Right lobe of liver (tissue), 6 donors: ENCODE measurements around the gene BYSL. TPM values are rescaled to one million over a fixed set of nuclear protein-coding genes. Genes with fewer than 3 reads are reported as not detected.

Experiments
- ATAC-seq, 4 donors: fragments of 200-7000 bp; cut with Tn5 transposase; one replicate each; pipeline ENCODE4 v1.9.1; 2020; ENCODE audit warnings: mild to moderate bottlenecking in 4 of 4, moderate library complexity in 4 of 4
- DNase-seq, 3 donors: peaks; one replicate each; pipeline ENCODE4 v3.0.0-alpha.2; 2020
- H3K27ac ChIP-seq, 3 donors: fragments of 200-600 bp; one replicate each; pipeline ENCODE4 v1.8.0; 2022
- H3K27me3 ChIP-seq, 2 donors: fragments of 200-600 bp; one replicate each; pipeline ENCODE4 v1.8.0; 2022
- H3K36me3 ChIP-seq, 4 donors: fragments of 200-600 bp; sonication (generic) in 1 of 4; one replicate each; pipeline versions ENCODE4 v1.5.1 to v1.8.0; 2017 to 2022; ENCODE audit warnings: control low read depth in 1 of 4
- H3K4me1 ChIP-seq, 4 donors: fragments of 200-600 bp; sonication (generic) in 1 of 4; one replicate each; pipeline versions ENCODE4 v1.5.1 to v1.8.0; 2017 to 2022; ENCODE audit warnings: control low read depth in 1 of 4
- H3K4me3 ChIP-seq, 3 donors: fragments of 200-600 bp; one replicate each; pipeline ENCODE4 v1.8.0; 2022
- H3K9me3 ChIP-seq, 4 donors: fragments of 200-600 bp; sonication (generic) in 1 of 4; one replicate each; pipeline versions ENCODE4 v1.5.1 to v1.8.0; 2017 to 2022; ENCODE audit warnings: control low read depth in 1 of 4
- POLR2A ChIP-seq: fragments of 450-650 bp; IDR thresholded peaks from one replicate; pipeline ENCODE4 v1.6.1; 2017; ENCODE audit warnings: antibody characterized with exemption, mild to moderate bottlenecking
- WGBS: methylation state at CpG from one replicate; pipeline ENCODE4 v1.1.6; 2018; ENCODE audit warnings: low coverage, low lambda C conversion rate; ENCODE audit not compliant: insufficient coverage; ENCODE audit errors: missing lambda C conversion rate; 5-methylcytosine and 5-hydroxymethylcytosine counted together
- intact Hi-C, 2 donors: fragments of 100-400 bp; cut with DNase I; formaldehyde crosslinking; loops; one replicate each; pipeline versions ENCODE4 v1.11.2 to v1.14.1; 2022
- total RNA-seq, 6 experiments: library from RNA; depleted of rRNA in 2 of 6; stranded (reverse); fragments of >200 nt in 2 of 6; fragmentation: NEBNext Ultra II Directional in 3 of 6; extraction: Animal tissue kit (Norgen Biotek cat#: 25700) in 3 of 6; gene quantifications; one replicate each; pipeline versions ENCODE4 v1.1.0 to v1.2.4, GENCODE V29; 2016 to 2023
- TF ChIP-seq, protein P1 (sequence below), 4 donors: fragments of 200-600 bp in 3 of 4; fragments of 450-650 bp in 1 of 4; IDR thresholded peaks; one replicate each; pipeline versions ENCODE4 v1.5.1 to v1.8.0; 2016 to 2022; ENCODE audit warnings: antibody characterized with exemption in 4 of 4, mild to moderate bottlenecking in 2 of 4
- donor health status: DM: no; HTN: yes; CAD: no.
- donor health status: DM: no; HTN: no; CAD: no.
- donor health status: DM: no; HTN: no; CAD: no.
- donor health status: DM: no; HTN: yes; CAD: no.
- donor health status: DM: no; HTN: yes; CAD: no.

The BYSL gene
- total RNA-seq, 6 experiments from 2014 or later = 3.7 to 10.8 (median 8.4) TPM

- no peaks in the 10 kb centered on the region for H3K36me3 ChIP-seq
- peak within 1 kb of the TSS in 2 of 3 donors; percentile 58 to 76 for H3K27ac ChIP-seq
- TF ChIP-seq, protein P1, sequence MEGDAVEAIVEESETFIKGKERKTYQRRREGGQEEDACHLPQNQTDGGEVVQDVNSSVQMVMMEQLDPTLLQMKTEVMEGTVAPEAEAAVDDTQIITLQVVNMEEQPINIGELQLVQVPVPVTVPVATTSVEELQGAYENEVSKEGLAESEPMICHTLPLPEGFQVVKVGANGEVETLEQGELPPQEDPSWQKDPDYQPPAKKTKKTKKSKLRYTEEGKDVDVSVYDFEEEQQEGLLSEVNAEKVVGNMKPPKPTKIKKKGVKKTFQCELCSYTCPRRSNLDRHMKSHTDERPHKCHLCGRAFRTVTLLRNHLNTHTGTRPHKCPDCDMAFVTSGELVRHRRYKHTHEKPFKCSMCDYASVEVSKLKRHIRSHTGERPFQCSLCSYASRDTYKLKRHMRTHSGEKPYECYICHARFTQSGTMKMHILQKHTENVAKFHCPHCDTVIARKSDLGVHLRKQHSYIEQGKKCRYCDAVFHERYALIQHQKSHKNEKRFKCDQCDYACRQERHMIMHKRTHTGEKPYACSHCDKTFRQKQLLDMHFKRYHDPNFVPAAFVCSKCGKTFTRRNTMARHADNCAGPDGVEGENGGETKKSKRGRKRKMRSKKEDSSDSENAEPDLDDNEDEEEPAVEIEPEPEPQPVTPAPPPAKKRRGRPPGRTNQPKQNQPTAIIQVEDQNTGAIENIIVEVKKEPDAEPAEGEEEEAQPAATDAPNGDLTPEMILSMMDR (IDR thresholded peaks at IDR 0.05) = no peak
- no peak for TF ChIP-seq POLR2A
- peak within 1 kb of the TSS; percentile 65 to 81 (median 66) for H3K4me3 ChIP-seq
- no peaks in the 10 kb centered on the region for H3K27me3 ChIP-seq
- intact Hi-C loops = no loop called here
- DNase-seq (peak; percentile 91 to 92 (median 91)), ATAC-seq (peak; percentile 98 to 99 (median 99))
- peaks cover 0 to 7% (median 2%) of the 10 kb centered on the region in 4 donors for H3K4me1 ChIP-seq
- no peaks in the 10 kb centered on the region for H3K9me3 ChIP-seq
- WGBS = 0% methylated on average over 29 of the region's 55 CpGs
Observed at GRCh38 chr6:41895300-41896233, 25.7 kb upstream of the BYSL start, which contains the start of gene USP49. Gene USP49, minus strand, starts transcription at chr6:41895375. Its CDS starts 88,392 bp downstream, at chr6:41806983.

DNA sequence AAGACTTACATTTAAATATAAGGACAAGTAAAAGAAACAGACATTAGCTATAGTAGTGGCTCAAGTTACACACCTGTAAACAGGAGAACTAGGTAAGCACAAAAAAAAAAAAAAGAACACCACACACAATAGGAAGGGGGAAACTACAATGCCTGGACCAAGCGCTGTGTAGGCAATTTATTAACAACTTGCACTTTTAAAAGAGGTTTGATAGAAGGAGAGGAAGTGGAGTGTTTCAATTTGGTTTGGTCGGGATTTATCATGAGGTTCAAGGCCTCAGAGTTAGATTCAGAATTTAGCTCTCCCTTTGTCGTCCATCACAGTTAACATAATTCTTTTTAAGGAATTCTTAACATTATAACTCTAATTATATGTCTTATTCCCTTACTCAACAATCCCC lies 25.0 kb upstream of the BYSL start:
- Histone ChIP-seq H3K9me3 (no peaks in the 10 kb centered on the region), H3K27me3 (no peaks in the 10 kb centered on the region), H3K4me3 (peak overlapping the region in 1 of 3 donors; percentile 81), H3K36me3 (no peaks in the 10 kb centered on the region), H3K27ac (peak overlapping the region in 2 of 3 donors; percentile 58 to 76), H3K4me1 (peaks cover 0 to 7% (median 2%) of the 10 kb centered on the region in 4 donors)
- no peak for ATAC-seq
- DNase-seq = no peak
- 50% methylated on average over 3 of the region's 3 CpGs for WGBS
- intact Hi-C loops = no loop called here
- TF ChIP-seq, protein P1 (IDR thresholded peaks at IDR 0.05) = no peak
- no peak for TF ChIP-seq POLR2A

DNA sequence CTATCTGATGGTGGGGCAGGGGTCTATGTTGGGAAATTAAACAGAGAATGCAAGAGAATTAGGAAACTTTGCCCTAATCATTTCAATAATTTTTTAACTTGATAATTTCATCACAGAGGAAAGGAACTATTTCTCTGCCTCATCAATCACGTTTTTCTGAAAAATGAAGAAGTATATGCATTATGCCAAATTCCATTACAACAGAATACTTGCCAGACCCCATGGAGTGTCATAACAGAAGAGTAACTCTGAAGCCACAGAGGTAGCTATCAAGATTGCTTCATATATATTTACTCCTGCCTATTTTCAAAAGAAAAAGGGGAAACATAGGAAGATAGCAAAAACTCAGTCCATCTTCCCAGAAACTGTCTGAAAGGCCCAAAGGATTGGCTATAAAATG lies 20.4 kb upstream of the BYSL start:
- 68% methylated on average over 1 of the region's 1 CpG for WGBS
- no peaks in the 10 kb centered on the region for H3K9me3 ChIP-seq
- no peaks in the 10 kb centered on the region for H3K27me3 ChIP-seq
- ATAC-seq (no peak), DNase-seq (no peak)
- no peak overlapping the region for H3K27ac ChIP-seq
- peaks cover 0 to 5% (median 0%) of the 10 kb centered on the region in 4 donors for H3K4me1 ChIP-seq
- peaks cover 0 to 4% (median 2%) of the 10 kb centered on the region in 4 donors for H3K36me3 ChIP-seq
- TF ChIP-seq, protein P1 (IDR thresholded peaks at IDR 0.05) = no peak
- TF ChIP-seq POLR2A = no peak
- H3K4me3 ChIP-seq = no peak overlapping the region
- intact Hi-C loops = no loop called here

- TF ChIP-seq POLR2A = no peak
- TF ChIP-seq, protein P1 (IDR thresholded peaks at IDR 0.05) = peak in 2 of 4 donors; percentile 13 to 20
- H3K4me1 ChIP-seq = no peaks in the 10 kb centered on the region
- H3K27me3 ChIP-seq = no peaks in the 10 kb centered on the region
- no peaks in the 10 kb centered on the region for H3K9me3 ChIP-seq
- DNase-seq (no peak), ATAC-seq (peak in 2 of 4 donors; percentile 22)
- peaks cover 0 to 15% (median 6%) of the 10 kb centered on the region in 4 donors for H3K36me3 ChIP-seq
- intact Hi-C loops = no loop called here
- no peak overlapping the region for H3K27ac ChIP-seq
- no CpG with 5 or more reads among the region's 1 CpG for WGBS
- no peak overlapping the region for H3K4me3 ChIP-seq
Observed at GRCh38 chr6:41901882-41902519, 19.3 kb upstream of the BYSL start.
